Fibroblast of peridontal ligament (primary cell): Measurements from ENCODE around the gene FN1.

Experiments used
- DNase-seq: peaks from one replicate; pipeline ENCODE4 v3.0.0-alpha.2; 2010; ENCODE audit errors: extremely low read depth

Gene FN1

DNA sequence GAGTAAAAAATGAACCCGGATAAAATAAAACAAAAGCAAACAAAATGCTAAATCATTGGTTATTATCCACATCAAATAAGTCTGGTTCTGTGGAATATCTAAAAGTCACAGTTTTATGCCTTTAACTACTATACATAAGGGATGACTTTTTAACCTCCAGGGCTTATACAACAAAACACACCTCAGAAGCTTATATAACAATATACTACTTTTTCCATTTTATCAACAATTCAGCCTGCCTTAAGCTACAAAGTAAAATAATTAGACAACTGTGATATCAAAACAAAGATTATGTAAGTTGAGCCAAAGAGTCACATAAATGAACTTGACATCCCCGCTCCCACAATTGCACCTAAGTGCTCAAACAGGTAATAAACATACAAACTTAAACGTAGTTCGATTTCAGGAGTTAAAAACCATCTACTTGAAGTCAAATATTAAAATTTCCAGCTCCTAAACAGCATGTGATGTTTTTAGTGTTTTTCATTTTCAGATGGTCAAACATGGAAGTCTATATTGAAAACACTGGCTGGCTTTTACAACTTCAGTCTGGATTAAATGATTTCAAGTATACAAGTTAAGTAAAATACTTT is 69.3 kb downstream of the FN1 start:
- peak; percentile 15 for DNase-seq

DNA sequence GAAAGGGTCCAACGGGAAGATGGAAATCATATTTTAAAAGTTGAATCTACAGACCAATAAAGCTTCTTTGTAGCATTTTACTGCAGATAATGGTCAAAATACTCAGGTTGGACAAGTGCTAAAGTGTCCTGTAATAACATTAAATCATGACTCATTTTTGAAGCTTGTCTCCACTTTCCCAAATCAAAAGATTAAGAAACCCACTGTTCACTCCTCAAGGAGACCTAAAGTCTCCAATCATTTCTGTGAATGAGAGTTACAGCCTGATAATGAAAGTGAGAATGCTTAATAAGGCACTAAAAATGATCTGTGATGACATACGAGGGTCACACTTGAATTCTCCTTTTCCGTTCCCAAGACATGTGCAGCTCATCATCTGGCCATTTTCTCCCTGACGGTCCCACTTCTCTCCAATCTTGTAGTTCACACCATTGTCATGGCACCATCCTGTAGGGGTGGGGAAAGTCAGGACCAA is 70.6 kb downstream of the FN1 start:
- peak; percentile 24 for DNase-seq

DNA sequence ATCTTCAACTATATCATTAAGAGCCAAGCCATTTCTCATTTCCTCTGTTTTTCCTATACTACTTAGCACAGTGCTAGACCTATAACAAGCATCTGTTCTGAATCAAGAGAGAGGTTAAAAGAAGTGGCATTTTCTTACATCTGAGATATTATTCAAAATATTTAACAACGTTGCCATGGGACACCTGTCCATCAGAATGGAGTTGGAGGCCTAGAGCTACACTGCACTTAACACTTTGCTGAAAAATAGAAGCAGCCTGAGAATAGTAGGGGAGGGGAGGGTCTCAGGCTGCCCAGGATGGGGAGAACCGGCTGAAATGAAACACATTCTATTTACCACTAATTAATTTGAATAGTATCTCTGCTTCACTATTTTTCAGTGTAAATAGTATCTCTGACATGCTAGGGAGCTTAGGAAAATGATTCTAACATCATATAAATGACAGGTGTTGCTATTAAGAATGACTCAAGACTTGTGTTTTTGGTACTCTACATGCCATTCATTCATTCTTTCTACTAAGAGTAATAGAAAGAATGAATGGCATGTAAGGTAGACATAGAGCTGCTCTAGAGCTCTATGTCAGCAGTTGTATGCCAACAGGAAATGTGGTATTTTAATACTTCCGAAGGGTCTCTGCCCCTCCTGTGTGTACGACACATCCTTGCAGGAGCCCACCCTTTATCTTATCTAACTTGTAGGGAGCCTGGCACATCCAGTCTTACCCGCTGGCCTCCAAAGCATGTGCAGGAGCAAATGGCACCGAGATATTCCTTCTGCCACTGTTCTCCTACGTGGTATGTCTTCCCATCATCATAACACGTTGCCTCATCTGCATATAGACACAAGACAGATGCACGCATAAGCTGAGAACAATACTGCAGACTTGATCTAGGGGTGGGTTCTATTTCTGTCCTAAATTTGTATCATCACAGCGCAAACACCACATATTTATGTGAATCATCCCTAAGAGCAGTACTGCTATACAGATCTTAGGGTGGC is 71.4 kb downstream of the FN1 start:
- DNase-seq = peak; percentile 29

DNA sequence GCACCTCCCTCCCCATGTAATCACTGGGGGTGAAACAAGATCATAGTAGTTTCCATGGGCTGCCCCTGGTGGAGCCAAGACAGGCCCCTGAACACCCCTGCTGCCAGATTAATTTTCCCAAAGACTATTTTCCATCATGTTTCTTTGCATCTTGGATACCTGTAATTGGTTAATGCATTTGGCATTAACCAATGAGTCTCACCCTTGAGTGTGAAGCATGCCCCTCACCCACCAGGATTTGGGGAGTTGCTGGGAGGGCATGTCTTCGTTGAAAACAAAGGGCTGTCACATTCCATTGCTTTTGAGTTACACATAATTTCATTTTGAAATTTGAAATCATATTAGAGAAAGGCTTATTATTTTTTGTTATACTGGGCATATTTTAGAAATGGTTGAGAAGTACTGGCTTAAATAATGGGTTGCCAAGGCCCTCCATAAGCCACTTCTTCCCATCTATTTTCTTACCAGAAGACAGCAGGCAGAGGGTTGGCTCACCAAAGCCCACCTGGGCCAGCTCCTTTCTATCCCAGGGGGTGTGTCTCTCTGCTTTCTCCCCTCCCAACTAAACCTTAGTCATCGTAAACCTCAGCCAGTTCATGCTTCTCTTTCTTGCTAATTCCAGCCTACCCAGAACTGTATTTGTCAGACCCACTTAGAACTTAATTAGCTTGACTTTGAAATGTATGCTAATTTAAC is 72.3 kb downstream of the FN1 start:
- peak; percentile 8 for DNase-seq

DNA sequence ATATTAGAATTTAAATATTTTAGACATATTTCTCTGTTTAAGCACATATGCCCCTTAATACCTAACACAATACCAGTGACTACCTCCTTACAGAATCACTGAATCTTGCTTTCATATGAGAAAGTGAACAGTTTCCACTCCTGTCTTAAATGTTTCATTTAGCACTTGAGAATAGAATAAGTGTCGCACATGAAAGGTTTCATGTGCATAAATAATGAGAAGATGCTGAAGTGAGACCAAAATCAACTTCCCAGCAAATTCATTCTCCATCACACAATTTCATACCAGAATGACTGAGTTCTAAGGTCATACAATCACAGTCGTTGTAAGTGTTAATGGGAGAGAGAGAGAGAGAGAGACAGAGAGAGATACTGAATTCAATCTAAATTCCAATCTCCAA is 72.8 kb downstream of the FN1 start:
- DNase-seq = peak; percentile 8

DNA sequence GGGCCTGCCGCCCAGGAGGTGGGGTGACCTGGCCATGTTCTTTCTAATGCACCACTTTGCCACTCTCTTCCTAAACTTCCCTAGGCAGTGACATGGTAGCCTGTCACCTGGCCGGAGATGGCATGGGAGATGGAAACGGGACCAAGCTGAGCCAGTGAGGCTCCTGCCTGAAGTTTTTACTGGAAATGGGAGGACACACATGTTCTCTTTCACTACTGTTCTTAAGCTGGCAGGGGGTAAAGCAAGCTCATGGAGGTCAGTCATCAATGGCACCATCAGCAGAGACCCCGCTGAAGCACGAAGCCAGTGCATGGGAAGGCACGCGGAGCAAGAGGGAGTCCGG is 73.3 kb downstream of the FN1 start:
- DNase-seq = no peak

DNA sequence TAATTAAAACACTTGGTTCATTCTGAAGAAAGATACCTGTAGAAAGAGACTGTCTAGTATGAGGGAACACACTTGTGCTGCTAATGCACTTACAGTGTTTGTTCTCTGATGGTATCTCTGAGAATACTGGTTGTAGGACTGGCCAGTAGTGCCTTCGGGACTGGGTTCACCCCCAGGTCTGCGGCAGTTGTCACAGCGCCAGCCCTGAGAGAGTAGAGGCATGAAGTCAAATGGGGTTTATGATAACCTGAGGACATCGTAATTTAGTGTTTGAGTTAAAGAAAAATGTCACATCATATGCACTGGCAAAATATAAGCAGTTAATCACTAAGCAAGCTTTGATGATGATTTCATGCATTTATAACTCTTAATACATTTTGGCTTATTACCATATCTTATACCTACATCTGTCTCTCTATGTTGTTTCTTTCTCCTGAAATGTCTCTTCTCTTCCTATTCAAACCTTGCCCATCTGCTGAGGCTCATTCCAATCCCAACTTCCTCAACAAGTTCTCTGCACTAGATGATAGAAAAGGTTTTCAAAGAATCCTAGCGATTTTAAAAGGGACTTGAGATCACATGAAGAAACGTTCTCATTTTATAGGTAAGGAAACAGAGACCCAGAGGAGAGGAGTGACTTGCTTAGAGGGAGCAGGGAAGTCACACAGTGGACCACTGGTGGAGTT is 73.8 kb downstream of the FN1 start:
- DNase-seq = peak; percentile 17

DNA sequence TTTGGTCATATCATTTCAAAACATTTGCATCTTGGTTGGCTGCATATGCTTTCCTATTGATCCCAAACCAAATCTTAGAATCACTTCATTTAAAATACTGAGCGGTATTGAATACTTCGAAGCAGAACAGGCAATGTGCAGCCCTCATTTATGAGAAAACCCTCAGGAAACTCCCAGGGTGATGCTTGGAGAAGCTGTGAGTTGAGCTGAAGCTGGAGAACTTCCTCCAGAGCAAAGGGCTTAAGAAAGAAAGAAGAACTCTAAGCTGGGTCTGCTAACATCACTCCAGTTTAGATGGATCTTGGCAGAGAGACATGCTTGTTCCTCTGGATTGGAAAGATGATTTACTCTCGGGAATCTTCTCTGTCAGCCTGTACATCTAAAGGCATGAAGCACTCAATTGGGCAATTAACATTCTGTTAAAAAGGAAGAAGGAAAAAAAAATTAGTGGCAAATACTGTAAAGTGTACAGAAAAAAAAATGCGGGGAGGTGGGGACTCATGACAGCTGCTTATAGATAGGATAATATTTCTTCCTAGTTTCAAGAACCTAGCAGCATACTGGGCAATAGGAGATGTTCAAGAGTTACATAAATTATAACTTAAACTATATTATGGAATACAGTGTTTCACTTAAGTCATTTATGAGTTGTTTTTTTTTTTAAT is 74.5 kb downstream of the FN1 start:
- peak; percentile 20 for DNase-seq

DNA sequence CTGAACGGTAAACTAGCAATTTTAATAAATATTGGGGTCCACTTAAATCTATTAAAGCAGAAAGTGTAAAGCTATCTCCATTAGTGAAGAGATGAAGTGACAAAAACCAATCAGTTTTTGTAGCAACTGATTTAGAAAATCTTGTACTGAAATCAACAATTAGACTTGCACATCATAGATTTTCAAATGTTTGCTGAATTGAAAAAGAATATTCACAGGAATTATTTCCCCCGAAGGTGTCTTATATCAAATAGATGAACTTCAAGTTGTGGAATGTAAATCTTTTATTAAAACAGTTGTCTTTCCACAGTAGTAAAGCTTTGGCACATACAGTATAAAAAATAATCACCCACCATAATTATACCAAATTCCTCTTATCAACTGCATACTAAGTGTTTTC is 75.3 kb downstream of the FN1 start:
- DNase-seq = peak; percentile 11

DNA sequence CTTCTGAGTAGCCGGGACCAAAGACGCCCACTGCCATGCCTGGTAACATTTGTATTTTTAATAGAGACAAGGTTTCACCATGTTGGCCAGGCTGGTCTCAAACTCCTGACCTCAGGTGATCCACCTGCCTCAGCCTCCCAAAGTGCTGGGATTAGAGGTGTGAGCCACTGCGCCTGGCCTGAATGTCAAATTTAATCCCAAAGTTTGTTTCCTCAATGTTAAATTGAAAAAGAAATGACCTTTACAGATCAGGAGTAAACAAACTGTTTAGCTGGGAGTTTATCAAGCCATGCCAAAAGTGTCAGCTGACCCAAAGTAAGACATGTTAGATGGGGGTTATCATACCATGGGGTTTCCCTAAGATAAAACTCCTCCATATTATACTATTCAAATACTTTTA is 75.8 kb downstream of the FN1 start:
- peak; percentile 13 for DNase-seq

DNA sequence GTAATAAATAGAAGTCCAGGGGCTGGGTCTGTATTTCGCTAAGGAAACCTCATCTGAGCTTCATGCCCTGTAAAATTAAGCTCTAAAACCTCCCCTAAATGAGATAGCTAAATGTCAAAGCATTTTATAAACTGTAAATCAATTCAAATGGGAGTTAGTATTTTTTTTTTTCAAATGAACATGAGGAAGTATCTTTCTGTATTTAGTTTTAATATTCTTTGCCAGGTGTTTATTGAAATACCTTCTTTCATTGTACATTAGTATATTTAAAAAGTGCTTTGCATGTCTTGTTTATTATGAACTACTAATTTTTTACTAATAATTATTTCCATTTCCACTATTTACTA is 76.3 kb downstream of the FN1 start:
- DNase-seq = peak; percentile 13

DNA sequence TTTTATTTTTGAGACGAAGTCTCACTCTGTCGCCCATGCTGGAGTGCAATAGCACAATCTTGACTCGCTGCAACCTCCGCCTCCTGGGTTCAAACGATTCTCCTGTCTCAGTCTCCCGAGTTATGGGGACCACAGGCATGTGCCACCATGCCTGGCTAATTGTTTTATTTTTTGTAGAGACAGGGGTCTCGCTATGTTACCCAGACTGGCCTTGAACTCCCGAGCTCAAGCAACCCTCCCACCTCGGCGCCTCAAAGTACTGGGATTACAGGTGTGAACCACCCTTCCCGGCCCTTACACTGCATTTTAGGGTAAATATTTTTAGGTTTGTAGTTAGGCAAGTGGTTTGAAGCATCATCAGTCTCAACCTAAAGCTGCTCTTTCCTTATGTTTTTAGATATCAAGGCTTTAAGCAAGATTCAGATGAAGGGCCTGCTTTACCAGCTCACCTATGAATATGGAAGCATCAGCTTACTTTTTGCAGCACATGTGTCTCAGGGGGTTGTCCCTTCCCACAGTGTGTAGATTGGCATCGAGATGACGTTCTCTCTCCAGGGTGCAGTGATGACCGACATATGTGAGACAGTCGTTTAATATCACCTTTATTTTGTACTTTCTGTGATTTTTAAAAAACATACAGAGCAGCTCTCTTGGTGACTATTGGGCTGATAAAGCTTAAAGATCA is 76.8 kb downstream of the FN1 start:
- DNase-seq = peak; percentile 29

DNA sequence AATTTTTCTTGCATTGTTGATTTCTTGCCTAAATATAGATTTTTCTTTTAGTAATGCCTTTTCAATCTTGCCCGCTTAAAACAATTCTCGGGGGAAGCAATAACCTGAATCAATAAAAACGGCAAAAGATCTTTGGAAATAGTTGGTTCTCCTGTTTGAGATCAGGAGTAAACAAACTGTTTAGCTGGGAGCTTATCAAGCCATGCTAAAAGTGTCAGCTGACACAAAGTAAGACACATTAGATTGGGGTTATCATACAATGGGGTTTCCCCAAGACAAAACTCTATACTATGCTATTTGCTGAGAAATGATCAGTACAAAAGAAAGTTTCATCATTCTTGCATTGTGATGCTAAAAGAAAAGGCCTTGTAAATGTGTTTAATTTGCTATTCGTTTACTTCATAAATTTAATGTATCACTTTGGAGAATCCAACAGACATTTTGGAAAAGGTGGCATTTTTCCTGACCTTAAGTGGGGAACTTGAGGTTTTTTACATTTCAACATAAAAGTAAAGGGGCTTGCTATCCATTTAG is 77.5 kb downstream of the FN1 start:
- peak; percentile 43 for DNase-seq

DNA sequence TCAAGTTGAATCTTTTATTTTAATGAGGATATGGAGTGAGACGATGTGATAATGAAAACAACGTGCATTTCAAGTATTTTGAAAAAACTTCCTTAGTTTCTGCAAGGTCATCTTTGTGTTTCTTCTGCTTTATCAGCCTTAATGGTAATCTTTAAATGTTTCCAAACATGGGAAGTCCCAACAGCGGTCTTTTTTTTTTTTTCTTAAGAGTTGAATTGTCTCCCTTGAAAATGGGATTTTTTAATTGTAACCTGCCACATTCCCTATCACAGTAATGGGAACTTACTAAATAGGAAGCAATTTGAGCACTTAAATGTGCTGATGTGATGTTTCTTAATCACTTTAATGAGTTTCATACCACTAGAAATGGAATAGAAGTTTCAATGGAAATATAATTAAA is 78.2 kb downstream of the FN1 start:
- peak; percentile 46 for DNase-seq

DNA sequence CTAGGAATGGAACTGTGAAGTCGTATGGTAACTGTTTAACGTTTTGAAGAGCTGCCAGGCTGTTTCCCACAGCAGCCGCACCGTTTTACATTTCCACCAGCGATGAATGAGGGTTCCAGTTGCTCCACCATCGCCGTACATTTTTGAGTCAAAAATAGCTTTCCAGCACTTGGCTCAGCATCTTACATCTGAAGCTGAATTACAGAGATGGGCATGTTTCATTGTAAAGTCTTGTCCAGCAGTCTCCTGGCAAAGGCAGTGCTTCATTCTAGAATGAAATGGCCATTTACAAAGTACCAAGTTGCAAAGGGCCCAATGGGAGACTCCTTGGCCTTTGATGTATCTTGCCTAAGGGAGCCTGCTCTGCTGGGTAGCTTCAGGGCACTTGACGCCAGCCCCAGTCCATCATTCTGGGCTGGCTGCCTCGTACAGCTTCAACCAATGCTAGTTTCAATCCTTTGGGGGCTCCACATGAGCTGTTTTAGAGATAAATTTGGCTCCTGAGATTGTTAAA is 78.9 kb downstream of the FN1 start:
- DNase-seq = peak; percentile 62

DNA sequence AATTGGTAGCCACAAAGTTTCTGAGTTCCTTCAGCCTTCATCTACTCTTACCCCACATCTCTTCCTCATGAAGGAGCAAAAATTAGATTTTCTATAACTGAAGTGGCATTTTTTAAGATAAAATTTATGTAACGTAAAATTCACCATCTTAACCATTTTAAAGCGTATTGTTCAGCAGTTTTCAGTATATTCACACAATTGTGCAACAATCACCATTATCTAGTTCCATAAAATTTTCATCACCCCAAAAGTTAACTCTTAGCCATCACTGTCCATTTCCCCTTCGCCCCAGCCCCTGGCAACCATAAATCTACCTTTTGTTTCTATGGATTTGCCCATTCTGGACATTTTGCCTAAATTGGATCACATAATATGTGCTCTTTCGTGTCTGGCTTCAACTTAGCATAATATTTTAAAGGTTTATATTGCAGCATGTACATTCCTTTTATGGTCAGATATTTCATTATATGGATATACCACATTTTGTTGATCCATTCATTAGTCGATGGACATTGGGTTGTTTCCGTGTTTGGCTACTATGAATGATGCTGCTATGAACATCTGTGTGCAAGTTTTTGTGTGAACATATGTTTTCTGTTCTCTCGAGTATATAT is 79.4 kb downstream of the FN1 start:
- peak; percentile 42 for DNase-seq

DNA sequence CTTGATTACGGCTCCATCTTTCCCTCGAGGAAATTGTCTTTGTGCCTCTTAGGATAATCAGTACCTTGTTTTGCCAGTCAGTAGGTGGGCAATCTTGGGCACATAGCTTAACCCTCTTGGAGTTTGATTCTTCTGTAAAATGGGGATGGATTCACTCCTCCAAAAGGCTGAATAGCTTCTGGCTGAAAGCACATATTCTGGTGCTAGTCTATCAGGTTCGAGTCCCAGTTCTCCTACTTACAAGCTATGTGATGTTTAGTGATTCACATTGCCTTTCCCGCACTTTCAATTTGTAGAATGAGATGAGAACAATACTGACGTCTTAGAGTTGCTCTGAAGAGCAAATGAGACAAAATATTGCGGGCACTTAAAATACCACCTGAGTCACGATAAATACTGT is 80.1 kb downstream of the FN1 start:
- peak; percentile 57 for DNase-seq

DNA sequence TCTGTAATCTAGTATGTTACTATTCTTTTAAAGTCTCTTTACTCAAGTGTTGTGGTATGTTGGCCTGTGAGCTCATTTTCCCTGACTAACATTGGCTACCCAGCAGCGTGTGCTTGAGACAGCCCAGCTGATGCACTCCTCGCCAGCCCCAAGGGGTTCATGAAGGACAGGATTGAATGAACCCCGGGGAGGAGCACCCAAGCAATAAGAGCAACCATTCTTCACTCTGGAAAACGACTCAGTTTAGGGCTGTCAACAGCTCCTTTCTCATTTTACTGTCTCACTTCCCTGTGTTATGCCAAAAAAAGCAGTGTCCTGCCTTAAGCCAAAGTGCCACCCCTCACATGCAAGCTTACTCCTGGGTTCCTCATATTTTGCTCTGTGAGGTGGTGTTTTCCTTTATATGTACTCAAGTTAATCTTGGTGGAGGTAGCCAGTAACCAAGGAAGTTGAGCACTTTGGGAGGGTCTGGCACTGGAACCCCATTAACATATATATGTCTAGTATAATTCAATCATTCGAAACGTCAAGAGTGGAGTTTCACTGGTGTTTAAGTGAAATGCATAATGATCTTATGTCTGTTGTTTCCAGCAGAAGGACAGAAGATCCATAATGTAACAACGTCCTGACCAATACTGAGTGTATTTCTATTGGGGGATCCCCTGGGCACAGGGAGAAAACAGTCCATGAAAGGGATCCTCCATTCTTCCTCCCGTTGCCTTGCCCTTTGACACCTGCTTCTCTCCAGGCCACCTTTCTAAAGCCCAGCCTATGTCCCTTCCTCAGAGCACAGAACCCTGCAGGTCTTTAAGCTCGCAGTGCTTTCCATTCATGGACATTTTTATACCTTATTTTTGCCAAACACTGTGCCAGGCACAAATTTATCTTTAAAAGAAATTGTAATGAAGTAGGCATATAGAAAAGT is 80.8 kb downstream of the FN1 start:
- DNase-seq = peak; percentile 71

DNA sequence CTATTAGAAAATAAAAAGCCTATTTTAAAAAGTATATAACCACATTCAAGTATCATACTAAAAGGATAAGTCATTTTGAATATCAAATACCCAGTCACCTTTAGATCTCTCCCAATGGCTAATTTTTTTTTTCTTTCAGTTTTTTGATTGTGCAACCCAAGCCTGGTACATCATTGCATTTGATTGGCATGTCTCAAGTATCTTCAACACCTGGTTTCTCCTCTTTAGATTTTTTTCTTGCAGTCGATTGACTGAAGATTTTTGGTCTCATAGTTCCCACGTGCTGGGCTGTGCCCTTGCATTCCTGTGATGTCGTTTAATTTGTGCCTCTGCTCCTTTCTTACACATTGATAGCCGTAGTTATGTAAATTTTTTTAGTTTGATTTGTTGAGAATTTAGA is 83.3 kb downstream of the FN1 start:
- DNase-seq = no peak
